Astrocyte of the spinal cord (primary cell): ENCODE results near the gene ATG4B.
A peak's percentile ranks its signal among the peaks of the same experiment; 100 is the strongest.
"Not testable (repeated sequence)": the region's sequence is repeated elsewhere in the genome, so short reads cannot be mapped to it uniquely, and the experiment has no call there.

Experiments used
- DNase-seq: peaks from one replicate; pipeline ENCODE4 v3.0.0; 2011; ENCODE audit warnings: low read depth, low spot score
- H3K4me3 ChIP-seq: 2 replicates; pipeline ENCODE4 v1.5.1; 2011; ENCODE audit warnings: low read depth, mild to moderate bottlenecking, low read length, moderate library complexity
- in situ Hi-C: cut with HindIII; loops from 2 replicates; pipeline ENCODE4 v1.10.0; 2017; ENCODE audit warnings: low sequenced_read_pairs
- TF ChIP-seq, protein P1 (sequence below): IDR thresholded peaks from 2 replicates; pipeline ENCODE4 v1.5.1; 2012; ENCODE audit warnings: low read depth, mild to moderate bottlenecking, low read length, inconsistent platforms

Gene ATG4B

DNA sequence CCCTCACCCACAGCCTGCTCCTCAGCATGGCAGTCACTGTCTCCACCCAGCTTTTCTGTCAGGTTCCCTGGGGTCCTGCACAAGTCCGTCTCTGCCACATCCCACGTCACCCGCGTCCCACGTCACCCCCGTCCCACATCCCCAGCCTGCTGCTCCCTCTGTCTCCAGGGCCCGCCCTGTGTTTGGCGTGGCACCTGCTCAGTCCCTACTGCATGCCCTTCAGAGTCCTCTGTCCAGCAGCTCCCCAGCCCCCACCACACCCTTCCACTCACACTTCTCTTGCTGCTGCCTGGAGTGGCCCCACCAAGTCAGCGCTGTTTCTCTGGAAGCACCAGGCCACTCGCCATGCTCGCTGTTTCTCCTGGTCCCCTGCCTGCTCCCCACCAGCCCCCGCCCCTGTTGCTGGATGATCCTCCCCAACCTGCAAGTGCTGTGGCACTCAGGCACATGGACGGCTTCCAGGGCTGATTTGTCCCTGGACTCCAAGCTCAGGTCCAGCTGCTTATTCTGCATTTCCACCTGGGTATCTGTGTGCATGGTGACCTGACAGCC is 18.8 kb downstream of the ATG4B start:
- no peak overlapping the region for H3K4me3 ChIP-seq
- TF ChIP-seq, protein P1, sequence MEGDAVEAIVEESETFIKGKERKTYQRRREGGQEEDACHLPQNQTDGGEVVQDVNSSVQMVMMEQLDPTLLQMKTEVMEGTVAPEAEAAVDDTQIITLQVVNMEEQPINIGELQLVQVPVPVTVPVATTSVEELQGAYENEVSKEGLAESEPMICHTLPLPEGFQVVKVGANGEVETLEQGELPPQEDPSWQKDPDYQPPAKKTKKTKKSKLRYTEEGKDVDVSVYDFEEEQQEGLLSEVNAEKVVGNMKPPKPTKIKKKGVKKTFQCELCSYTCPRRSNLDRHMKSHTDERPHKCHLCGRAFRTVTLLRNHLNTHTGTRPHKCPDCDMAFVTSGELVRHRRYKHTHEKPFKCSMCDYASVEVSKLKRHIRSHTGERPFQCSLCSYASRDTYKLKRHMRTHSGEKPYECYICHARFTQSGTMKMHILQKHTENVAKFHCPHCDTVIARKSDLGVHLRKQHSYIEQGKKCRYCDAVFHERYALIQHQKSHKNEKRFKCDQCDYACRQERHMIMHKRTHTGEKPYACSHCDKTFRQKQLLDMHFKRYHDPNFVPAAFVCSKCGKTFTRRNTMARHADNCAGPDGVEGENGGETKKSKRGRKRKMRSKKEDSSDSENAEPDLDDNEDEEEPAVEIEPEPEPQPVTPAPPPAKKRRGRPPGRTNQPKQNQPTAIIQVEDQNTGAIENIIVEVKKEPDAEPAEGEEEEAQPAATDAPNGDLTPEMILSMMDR, result no peak
- no peak for DNase-seq
- in situ Hi-C loops, result no loop called here

DNA sequence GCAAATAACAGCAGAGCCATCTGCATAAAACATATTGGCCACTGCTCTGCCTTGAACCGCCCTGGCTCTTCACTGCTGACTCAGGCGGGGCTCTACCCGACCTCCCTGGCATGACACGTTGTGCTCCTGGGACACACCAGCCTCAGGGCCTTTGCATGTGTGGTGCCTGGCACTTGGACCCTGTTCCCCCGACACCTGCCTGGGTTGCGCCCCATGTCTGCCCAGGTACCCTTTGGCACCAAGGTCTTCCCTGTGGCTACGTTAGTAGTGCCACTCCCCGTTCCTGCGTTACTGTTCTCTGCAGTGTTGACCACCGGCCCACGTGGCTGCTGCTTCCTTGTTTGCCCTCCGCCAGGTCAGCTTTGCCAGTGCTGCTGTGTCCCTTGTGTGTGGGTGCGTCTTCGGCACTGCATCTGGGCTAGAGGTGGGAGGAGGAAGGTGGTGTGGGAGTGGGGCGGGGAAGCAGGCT is 20.3 kb downstream of the ATG4B start:
- no peak for DNase-seq
- in situ Hi-C loops, result no loop called here
- TF ChIP-seq, protein P1, result no peak
- no peak overlapping the region for H3K4me3 ChIP-seq

DNA sequence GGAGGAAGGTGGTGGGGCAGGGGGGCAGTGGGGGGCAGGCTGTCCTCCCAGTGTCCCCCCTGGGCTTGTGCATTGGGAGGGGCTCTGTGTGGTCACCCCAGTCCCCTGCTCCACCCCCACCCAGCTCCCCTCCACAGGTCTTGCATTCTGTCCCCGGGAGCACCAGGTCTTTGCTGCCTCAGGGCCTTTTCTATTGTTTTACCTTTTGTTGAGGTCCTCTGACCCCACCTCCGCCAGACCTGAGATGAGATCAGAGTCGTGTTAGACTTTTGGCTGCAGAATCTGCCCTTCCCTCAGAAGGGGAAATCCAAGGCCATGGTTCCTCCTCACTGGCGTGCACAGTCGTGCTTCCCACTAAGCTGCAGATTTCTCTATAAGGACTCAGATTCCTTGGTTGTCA is 20.8 kb downstream of the ATG4B start:
- in situ Hi-C loops, result no loop called here
- DNase-seq, result no peak
- TF ChIP-seq, protein P1, result no peak
- H3K4me3 ChIP-seq, result no peak overlapping the region

DNA sequence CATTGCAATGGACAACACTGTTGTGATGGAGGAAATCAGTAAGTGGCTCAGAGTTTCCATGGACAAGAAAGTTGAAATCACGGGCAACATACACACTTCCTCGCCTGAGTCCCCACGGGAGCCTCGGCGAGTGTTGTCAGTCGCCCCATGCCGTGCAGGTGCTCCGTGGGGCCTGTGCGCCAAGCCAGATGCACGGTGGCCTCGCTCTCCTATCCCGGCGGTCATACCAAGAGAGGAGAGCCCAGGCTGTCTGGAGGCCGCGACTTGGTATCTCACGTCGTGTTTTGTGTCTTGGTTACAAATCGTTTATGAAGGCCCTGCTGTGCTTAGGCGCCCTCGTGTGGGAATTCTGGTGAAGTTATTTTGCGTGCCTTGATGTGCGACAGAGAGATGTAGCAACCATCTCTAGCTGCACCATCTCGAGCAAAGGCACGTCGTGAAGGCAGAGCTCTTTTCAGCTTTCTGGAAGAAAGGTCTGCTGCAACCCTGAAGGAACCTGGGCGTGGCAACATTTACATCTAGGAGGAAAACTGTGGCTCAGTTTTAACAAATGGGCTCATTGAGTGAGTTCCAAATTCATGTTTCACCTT is 21.8 kb downstream of the ATG4B start:
- peak; percentile 81 for DNase-seq
- no peak overlapping the region for H3K4me3 ChIP-seq
- TF ChIP-seq, protein P1, result peak; percentile 79
- in situ Hi-C loops, result no loop called here

DNA sequence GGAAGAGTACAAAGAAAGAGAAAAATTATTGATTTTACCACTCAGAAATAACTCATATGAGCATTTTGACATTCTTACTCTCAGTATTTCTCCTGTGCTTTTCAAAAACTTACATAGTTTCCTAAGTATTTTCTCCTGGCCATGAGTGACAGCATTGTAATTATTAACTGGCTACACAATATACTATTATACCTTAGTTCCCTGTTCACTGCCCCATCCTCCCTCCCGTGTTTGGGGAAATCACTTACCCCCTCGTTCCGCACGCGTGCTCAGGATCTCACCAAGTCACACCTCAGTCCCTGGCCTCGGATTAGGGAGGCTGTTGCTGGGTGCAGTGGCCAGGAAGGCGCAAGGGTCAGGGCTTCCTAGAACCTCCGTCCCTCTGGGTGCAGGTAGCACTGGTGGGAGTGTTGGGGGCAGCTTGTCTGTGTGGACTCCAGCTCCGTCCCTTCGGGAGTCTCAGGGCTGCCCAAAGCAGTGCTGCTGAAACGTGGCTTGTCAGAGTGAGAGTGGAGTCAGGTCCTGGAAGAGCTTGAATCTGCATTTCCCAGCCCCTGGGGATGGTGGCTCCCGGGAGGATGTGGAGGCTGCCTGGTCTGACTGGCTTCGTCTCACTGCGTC is 23.2 kb downstream of the ATG4B start:
- H3K4me3 ChIP-seq, result no peak overlapping the region
- TF ChIP-seq, protein P1, result no peak
- in situ Hi-C loops, result no loop called here
- DNase-seq, result no peak

DNA sequence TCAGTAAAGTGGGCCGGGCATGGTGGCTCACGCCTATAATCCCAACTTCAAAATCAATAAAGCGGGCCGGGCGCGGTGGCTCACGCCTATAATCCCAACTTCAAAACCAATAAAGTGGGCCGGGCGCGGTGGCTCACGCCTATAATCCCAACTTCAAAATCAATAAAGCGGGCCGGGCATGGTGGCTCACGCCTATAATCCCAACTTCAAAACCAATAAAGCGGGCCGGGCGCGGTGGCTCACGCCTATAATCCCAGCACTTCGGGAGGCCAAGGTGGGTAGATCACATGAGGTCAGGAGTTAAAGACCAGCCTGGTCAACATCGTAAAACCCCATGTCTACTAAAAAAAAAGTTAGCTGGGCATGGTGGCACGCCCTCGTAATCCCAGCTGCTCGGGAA is 25.2 kb downstream of the ATG4B start:
- H3K4me3 ChIP-seq, DNase-seq, in situ Hi-C loops: not testable (repeated sequence)

DNA sequence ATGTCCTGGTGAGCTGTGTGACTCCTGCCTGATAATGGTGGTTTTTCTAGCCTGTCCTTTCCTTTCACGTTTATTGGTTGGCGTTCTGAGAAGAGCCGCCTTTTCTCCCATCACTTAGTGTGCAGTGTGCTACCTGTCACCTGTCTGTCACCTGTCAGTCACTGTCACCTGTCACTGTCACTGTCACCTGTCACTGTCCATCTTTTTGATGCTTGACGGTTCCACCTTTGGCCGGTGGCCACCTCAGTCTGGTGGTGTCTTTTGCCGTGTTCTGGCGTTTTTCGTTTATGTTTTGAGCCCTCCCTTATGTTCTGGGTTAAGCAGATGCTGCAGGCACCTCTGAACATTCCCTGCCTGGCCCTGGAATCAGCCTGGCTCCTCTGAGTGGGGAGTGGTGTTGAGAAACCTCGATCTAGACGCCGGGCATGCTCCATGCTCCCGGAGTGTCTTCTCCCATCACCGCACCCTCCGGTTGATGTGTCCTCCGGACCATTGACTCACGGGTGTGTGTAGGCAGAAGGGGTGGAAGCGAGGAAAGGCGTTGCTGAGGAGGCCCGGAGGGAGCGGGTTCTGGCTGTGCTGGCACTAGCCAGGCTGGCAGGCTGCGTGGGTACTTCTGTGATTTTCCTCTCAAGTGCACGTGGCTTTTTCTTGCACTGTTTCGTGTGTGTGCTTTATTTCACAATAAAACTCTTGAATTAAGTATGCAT is 28.4 kb downstream of the ATG4B start:
- H3K4me3 ChIP-seq, result peak overlapping the region; percentile 9
- in situ Hi-C loops, result no loop called here
- TF ChIP-seq, protein P1, result no peak
- DNase-seq, result peak; percentile 11
